ENCODE results near the gene DDX54. TPM values are rescaled to one million over a fixed set of nuclear protein-coding genes. Genes with fewer than 3 reads are reported as not detected.

Gene DDX54
- total RNA-seq, 1 donor from 2014 or later, result 36.9 TPM

DNA sequence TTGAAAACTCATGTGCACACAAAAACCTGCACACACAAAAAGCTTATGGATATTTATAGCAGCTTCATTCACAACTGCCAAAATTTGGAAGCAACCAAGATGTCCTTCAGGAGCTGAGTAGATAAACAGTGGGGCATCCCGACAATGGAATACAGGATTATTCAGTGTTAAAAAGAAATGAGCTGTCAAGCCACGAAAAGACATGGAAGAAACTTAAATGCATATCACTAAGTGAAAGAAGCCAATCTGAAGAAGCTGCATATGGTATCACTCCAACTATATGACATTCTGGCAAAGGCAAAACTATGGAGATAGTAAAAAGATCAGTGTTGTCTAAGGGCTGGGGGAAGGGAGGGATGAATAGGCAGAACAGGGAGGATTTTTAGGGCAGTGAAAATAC, 30.7 kb upstream of the DDX54 start:
- H3K27ac ChIP-seq, result no peak overlapping the region
- no peak overlapping the region for H3K4me3 ChIP-seq
- H2AFZ ChIP-seq (replicated peaks), result no peak overlapping the region
- H3K4me1 ChIP-seq, result no peaks in the 10 kb centered on the region
- Mint-ChIP-seq H3K4me3 (no peak overlapping the region), H3K27ac (no peak overlapping the region), H3K4me1 (peaks cover 12% of the 10 kb centered on the region), H3K27me3 (ENCODE audit: insufficient read depth, low read depth) (peaks cover 3% of the 10 kb centered on the region), H3K9me3 (no peaks in the 10 kb centered on the region), H3K36me3 (no peaks in the 10 kb centered on the region)
- no peaks in the 10 kb centered on the region for H4K20me1 ChIP-seq (ENCODE audit: low read depth)
- no peak overlapping the region for H3K9ac ChIP-seq
- no peaks in the 10 kb centered on the region for H3K36me3 ChIP-seq
- no peak for DNase-seq (ENCODE audit: low spot score)
- H3K4me2 ChIP-seq, result no peak overlapping the region
- H3K79me2 ChIP-seq (ENCODE audit: low read depth), result no peaks in the 10 kb centered on the region
- TF ChIP-seq EZH2 (IDR thresholded peaks at IDR 0.05) (no peak), EZH2phosphoT487 (IDR thresholded peaks at IDR 0.05) (no peak)
- TF ChIP-seq, protein P1, sequence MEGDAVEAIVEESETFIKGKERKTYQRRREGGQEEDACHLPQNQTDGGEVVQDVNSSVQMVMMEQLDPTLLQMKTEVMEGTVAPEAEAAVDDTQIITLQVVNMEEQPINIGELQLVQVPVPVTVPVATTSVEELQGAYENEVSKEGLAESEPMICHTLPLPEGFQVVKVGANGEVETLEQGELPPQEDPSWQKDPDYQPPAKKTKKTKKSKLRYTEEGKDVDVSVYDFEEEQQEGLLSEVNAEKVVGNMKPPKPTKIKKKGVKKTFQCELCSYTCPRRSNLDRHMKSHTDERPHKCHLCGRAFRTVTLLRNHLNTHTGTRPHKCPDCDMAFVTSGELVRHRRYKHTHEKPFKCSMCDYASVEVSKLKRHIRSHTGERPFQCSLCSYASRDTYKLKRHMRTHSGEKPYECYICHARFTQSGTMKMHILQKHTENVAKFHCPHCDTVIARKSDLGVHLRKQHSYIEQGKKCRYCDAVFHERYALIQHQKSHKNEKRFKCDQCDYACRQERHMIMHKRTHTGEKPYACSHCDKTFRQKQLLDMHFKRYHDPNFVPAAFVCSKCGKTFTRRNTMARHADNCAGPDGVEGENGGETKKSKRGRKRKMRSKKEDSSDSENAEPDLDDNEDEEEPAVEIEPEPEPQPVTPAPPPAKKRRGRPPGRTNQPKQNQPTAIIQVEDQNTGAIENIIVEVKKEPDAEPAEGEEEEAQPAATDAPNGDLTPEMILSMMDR (IDR thresholded peaks at IDR 0.05), result no peak
- no peaks in the 10 kb centered on the region for H3K9me3 ChIP-seq (ENCODE audit: low read depth)
- no peaks in the 10 kb centered on the region for H3F3A ChIP-seq (ENCODE audit: low read depth)
- no peaks in the 10 kb centered on the region for H3K27me3 ChIP-seq

DNA sequence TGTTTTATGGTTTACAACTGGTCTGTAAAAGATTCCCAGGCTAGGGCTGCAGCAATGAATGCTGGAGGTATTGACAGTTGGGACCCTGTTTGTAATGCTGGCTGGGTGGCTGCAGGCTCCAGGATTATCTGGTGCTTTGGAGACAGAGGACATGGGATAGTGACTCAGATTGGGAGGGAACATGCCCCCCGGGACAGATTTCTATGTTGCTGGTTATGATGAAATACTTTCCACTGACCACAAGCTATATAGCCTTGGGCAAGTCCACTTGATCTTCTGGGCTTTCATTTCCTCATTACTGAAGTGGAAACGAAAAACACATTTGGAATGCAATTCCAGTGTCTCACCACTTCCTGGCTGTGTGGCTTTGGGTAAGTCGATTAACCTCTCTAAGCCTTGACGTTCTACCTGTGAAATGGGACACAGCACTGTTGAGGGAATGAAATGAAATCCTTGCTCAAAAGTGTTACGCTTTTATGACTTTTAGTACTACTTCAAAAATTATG, 29.7 kb upstream of the DDX54 start:
- Mint-ChIP-seq H3K4me3 (no peak overlapping the region), H3K27ac (no peak overlapping the region), H3K27me3 (ENCODE audit: insufficient read depth, low read depth) (peaks cover 6% of the 10 kb centered on the region), H3K36me3 (no peaks in the 10 kb centered on the region), H3K9me3 (no peaks in the 10 kb centered on the region), H3K4me1 (peaks cover 4% of the 10 kb centered on the region)
- no peak overlapping the region for H3K9ac ChIP-seq
- no peaks in the 10 kb centered on the region for H3K4me1 ChIP-seq
- no peak overlapping the region for H2AFZ ChIP-seq (replicated peaks)
- no peaks in the 10 kb centered on the region for H4K20me1 ChIP-seq (ENCODE audit: low read depth)
- TF ChIP-seq EZH2 (IDR thresholded peaks at IDR 0.05) (no peak), EZH2phosphoT487 (IDR thresholded peaks at IDR 0.05) (no peak)
- TF ChIP-seq, protein P1 (IDR thresholded peaks at IDR 0.05), result no peak
- no peak overlapping the region for H3K4me3 ChIP-seq
- no peaks in the 10 kb centered on the region for H3K27me3 ChIP-seq
- H3F3A ChIP-seq (ENCODE audit: low read depth), result no peaks in the 10 kb centered on the region
- H3K27ac ChIP-seq, result no peak overlapping the region
- H3K79me2 ChIP-seq (ENCODE audit: low read depth), result no peaks in the 10 kb centered on the region
- no peak for DNase-seq (ENCODE audit: low spot score)
- H3K4me2 ChIP-seq, result no peak overlapping the region
- H3K36me3 ChIP-seq, result no peaks in the 10 kb centered on the region
- H3K9me3 ChIP-seq (ENCODE audit: low read depth), result no peaks in the 10 kb centered on the region

DNA sequence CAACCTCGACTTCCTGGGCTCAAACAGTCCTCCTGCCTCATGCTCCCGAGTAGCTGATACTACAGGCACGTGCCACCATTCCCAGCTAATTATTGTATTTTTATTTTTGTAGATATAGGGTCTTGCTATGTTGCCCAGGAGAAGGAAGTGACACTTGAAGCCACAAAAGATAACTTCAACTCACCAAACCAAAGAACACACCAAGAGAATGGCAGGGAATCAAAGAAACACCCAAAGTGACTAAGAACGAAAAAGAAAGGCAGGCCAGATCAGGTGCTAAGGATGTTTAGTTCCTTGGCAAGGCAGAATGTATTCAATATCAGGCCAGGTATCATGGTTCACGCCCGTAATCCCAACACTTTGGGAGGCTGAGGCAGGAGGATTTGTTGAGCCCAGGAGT, 25.9 kb upstream of the DDX54 start:
- Histone ChIP-seq H3K27ac (no peak overlapping the region), H2AFZ (replicated peaks) (no peak overlapping the region), H3K79me2 (ENCODE audit: low read depth) (no peaks in the 10 kb centered on the region), H3F3A (ENCODE audit: low read depth) (no peaks in the 10 kb centered on the region), H3K9me3 (ENCODE audit: low read depth) (no peaks in the 10 kb centered on the region), H3K9ac (no peak overlapping the region), H3K27me3 (no peaks in the 10 kb centered on the region), H3K4me1 (no peaks in the 10 kb centered on the region), H3K4me2 (no peak overlapping the region), H3K36me3 (no peaks in the 10 kb centered on the region), H4K20me1 (ENCODE audit: low read depth) (no peaks in the 10 kb centered on the region), H3K4me3 (no peak overlapping the region)
- TF ChIP-seq EZH2 (IDR thresholded peaks at IDR 0.05) (no peak), EZH2phosphoT487 (IDR thresholded peaks at IDR 0.05) (no peak)
- TF ChIP-seq, protein P1 (IDR thresholded peaks at IDR 0.05), result no peak
- no peak for DNase-seq (ENCODE audit: low spot score)
- H3K27ac Mint-ChIP-seq, result no peak overlapping the region
- peaks cover 6% of the 10 kb centered on the region for H3K36me3 Mint-ChIP-seq
- H3K27me3 Mint-ChIP-seq (ENCODE audit: insufficient read depth, low read depth), result peaks cover 15% of the 10 kb centered on the region
- no peak overlapping the region for H3K4me3 Mint-ChIP-seq
- H3K9me3 Mint-ChIP-seq, result peaks cover 2% of the 10 kb centered on the region
- H3K4me1 Mint-ChIP-seq, result peaks cover 20% of the 10 kb centered on the region
